HEK293T (cell line): ENCODE data around the gene CEP19.
"Not testable (repeated sequence)": the region's sequence is repeated elsewhere in the genome, so short reads cannot be mapped to it uniquely, and the experiment has no call there.

Source experiments
- CTCF ChIA-PET: fragments of 350-600 bp; formaldehyde crosslinking; extraction: SDS; loops from one replicate; lab custom pipeline; 2021; ENCODE audit warnings: antibody characterized with exemption, inconsistent platforms; lab: Yijun Ruan, JAX
- POLR2A ChIA-PET: fragments of 350-600 bp; formaldehyde crosslinking; extraction: SDS; loops from one replicate; lab custom pipeline; 2020; ENCODE audit warnings: antibody characterized with exemption, inconsistent platforms; lab: Yijun Ruan, JAX
- DNase-seq: peaks from one replicate; pipeline ENCODE4 v3.0.0; 2012; ENCODE audit warnings: mixed read lengths; ENCODE audit errors: extremely low spot score
- ARNT ChIP-seq: fragments of 450-650 bp; IDR thresholded peaks from 2 replicates; pipeline ENCODE4 v1.6.1; 2017; ENCODE audit warnings: mild to moderate bottlenecking
- BHLHE40 ChIP-seq: fragments of 450-650 bp; IDR thresholded peaks from 2 replicates; pipeline ENCODE4 v1.6.1; 2016; ENCODE audit warnings: mild to moderate bottlenecking, moderate library complexity, borderline replicate concordance
- CTBP1 ChIP-seq: fragments of 450-650 bp; IDR thresholded peaks from 2 replicates; pipeline ENCODE4 v1.6.1; 2016; ENCODE audit warnings: borderline replicate concordance
- ELF4 ChIP-seq: fragments of 450-650 bp; IDR thresholded peaks from 2 replicates; pipeline ENCODE4 v1.6.1; 2017; ENCODE audit warnings: antibody characterized with exemption
- FOXA1 ChIP-seq: fragments of 450-650 bp; IDR thresholded peaks from 2 replicates; pipeline ENCODE4 v1.6.1; 2016; ENCODE audit warnings: mild to moderate bottlenecking
- FOXK2 ChIP-seq: fragments of 450-650 bp; IDR thresholded peaks from 2 replicates; pipeline ENCODE4 v1.6.1; 2016; ENCODE audit warnings: mild to moderate bottlenecking
- FOXM1 ChIP-seq: fragments of 450-650 bp; IDR thresholded peaks from 2 replicates; pipeline ENCODE4 v1.6.1; 2017; ENCODE audit warnings: mild to moderate bottlenecking, borderline replicate concordance
- HDGF ChIP-seq: fragments of 450-650 bp; IDR thresholded peaks from 2 replicates; pipeline ENCODE4 v1.6.1; 2017; ENCODE audit warnings: antibody characterized with exemption, borderline replicate concordance
- L3MBTL2 ChIP-seq: fragments of 450-650 bp; conservative IDR thresholded peaks from 2 replicates; pipeline ENCODE4 v1.6.1; 2016; ENCODE audit warnings: mild to moderate bottlenecking
- LEF1 ChIP-seq: fragments of 450-650 bp; IDR thresholded peaks from 2 replicates; pipeline ENCODE4 v1.6.1; 2017; ENCODE audit warnings: mild to moderate bottlenecking, borderline replicate concordance
- NFRKB ChIP-seq: fragments of 450-650 bp; IDR thresholded peaks from 2 replicates; pipeline ENCODE4 v1.6.1; 2016; ENCODE audit warnings: mild to moderate bottlenecking, moderate library complexity
- PKNOX1 ChIP-seq: fragments of 450-650 bp; IDR thresholded peaks from 2 replicates; pipeline ENCODE4 v1.6.1; 2016
- SP1 ChIP-seq: fragments of 450-650 bp; IDR thresholded peaks from 2 replicates; pipeline ENCODE4 v1.6.1; 2017
- SUZ12 ChIP-seq: fragments of 450-650 bp; IDR thresholded peaks from 2 replicates; pipeline ENCODE4 v1.6.1; 2016; ENCODE audit warnings: mild to moderate bottlenecking
- TARDBP ChIP-seq: fragments of 450-650 bp; IDR thresholded peaks from 2 replicates; pipeline ENCODE4 v1.6.1; 2016
- ZNF384 ChIP-seq: fragments of 450-650 bp; IDR thresholded peaks from 2 replicates; pipeline ENCODE4 v1.6.1; 2016

The CEP19 gene, protein sequence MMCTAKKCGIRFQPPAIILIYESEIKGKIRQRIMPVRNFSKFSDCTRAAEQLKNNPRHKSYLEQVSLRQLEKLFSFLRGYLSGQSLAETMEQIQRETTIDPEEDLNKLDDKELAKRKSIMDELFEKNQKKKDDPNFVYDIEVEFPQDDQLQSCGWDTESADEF

GRCh38 chr3:196711838-196712513 is at the start of gene CEP19, which contains the start of gene PIGX:
Gene CEP19 (minus strand): TSS chr3:196712250. CDS start chr3:196708657, 3,593 bp downstream.
Gene PIGX (plus strand): TSS chr3:196712377.
- TF ChIP-seq LEF1 = no peak
- no peak for TF ChIP-seq L3MBTL2
- TF ChIP-seq CTBP1 = no peak
- no peak for TF ChIP-seq SUZ12
- no peak for TF ChIP-seq HDGF
- no peak for TF ChIP-seq ARNT
- TF ChIP-seq TARDBP = no peak
- TF ChIP-seq FOXK2 = no peak
- no peak for TF ChIP-seq BHLHE40
- no peak for TF ChIP-seq NFRKB
- TF ChIP-seq SP1 = no peak
- TF ChIP-seq FOXA1 = no peak
- TF ChIP-seq PKNOX1 = no peak
- no peak for TF ChIP-seq ELF4
- CTCF ChIA-PET = no interaction called here
- peak; percentile 85 for DNase-seq
- POLR2A ChIA-PET = interaction anchor here (0.9 to 1.2 kb wide), 4 partner anchors 9 to 29 kb away, joined by 3 read pairs; no protein-coding TSS in a partner anchor

- ChIA-PET CTCF (no interaction called here), POLR2A (no interaction called here)
- no peak for TF ChIP-seq FOXK2
- no peak for TF ChIP-seq ZNF384
- no peak for TF ChIP-seq BHLHE40
- TF ChIP-seq ELF4 = no peak
- no peak for TF ChIP-seq SUZ12
- TF ChIP-seq FOXM1 = no peak
- TF ChIP-seq FOXA1 = no peak
- TF ChIP-seq NFRKB = no peak
- TF ChIP-seq L3MBTL2 = no peak
- DNase-seq = no peak
Measured at GRCh38 chr3:196757876-196758739, 46.1 kb upstream of the CEP19 start.

- no peak for DNase-seq
- POLR2A ChIA-PET = no interaction called here
- TF ChIP-seq SP1 = no peak
- no peak for TF ChIP-seq PKNOX1
- CTCF ChIA-PET = no interaction called here
Measured at GRCh38 chr3:196756732-196757131, 44.7 kb upstream of the CEP19 start.

DNA sequence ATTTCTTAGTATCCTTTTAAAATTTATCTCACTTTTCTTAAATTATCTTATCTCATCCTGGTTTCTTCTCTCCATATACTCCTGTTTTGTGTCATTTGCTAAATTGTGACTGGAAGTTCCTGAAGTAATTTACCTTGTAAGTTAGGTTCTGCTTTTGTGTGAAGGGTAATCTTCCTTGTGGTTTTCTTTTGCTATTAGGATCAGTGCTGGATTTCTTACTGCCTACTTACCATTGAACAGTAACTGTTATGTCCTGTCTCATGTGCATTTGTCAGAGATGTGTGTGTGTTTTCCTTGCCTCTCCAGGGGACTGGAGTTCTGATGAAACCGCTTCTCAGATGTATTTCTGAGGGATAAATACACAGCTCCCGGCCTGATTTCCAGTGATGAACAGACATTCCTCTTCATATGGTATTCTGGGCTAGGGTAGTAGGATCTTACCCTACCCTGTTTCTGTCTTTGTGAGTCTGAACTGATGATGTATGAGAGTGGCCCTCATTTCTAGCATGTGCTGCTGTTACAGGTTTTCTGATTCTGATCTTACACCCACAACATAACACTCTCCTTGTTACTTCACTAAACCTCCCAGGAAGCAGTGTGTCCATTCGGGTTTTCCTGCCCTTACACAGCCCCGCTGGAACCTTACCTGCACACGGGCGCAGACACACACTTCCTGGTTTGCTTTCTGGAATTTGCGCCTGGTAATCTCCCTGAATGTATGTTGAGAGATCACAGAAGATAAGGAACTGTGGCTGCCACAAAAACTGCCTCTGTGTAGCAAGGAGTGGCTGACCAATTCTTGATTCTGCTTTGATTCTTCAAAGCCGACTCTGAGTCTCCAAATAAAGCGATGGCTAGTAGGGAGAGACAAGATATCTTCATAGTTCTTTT is 42.3 kb upstream of the CEP19 start:
- DNase-seq = no peak
- ChIA-PET POLR2A (no interaction called here), CTCF (no interaction called here)
- TF ChIP-seq L3MBTL2 (no peak), TARDBP (no peak)

DNA sequence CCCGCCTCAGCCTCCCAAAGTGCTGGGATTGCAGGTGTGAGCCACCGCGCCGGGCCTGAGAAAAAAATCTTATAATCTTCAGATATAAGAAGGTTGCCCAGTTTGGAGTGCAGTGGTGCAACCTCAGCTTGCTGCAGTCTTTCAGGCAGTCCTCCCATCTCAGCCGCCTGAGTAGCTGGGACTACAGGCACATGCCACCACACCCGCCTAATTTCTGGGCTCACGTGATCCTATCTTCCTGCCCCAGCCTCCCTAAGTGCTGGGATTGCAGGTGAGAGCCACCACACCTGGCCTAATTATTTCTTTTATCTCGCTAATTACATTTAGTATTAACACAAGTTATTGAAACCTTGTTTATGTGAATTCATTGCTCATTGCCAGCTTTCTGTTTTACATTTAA is 41.2 kb upstream of the CEP19 start:
- TF ChIP-seq NFRKB (no peak), BHLHE40 (no peak), SUZ12 (no peak), ZNF384 (no peak), FOXM1 (no peak)
- ChIA-PET POLR2A (no interaction called here), CTCF (no interaction called here)
- no peak for DNase-seq

- no peak for DNase-seq
- ChIA-PET POLR2A (no interaction called here), CTCF (no interaction called here)
- no peak for TF ChIP-seq FOXM1
- no peak for TF ChIP-seq BHLHE40
- no peak for TF ChIP-seq ELF4
Measured at GRCh38 chr3:196749125-196749524, 37.1 kb upstream of the CEP19 start.

DNA sequence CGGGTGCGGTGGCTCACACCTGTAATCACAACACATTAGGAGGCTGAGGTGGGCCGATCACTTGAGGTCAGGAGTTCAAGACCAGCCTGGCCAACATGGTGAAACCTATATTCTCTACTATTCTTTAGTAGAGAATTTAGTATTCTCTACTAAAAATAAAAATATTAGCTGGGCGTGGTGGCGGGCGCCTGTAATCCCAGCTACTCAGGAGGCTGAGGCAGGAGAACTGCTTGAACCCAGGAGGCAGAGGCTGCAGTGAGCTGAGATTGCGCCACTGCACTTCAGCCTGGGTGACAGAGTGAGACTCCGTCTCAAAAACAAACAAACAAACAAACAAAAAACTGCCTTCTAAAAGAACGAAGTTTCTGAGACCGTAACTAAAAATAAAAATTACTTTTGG is 31.5 kb upstream of the CEP19 start:
- CTCF ChIA-PET, POLR2A ChIA-PET, DNase-seq: not testable (repeated sequence)
